SH-SY5Y (cell line): ENCODE data around the gene TINAGL1.

Experiments used
- GATA2 ChIP-seq: IDR thresholded peaks from 2 replicates; pipeline ENCODE4 v1.6.1; 2011; ENCODE audit warnings: mild to moderate bottlenecking, low read depth, low read length
- GATA3 ChIP-seq: IDR thresholded peaks from 2 replicates; pipeline ENCODE4 v1.6.1; 2011; ENCODE audit warnings: low read depth, mild to moderate bottlenecking, low read length, moderate library complexity

Gene TINAGL1

DNA sequence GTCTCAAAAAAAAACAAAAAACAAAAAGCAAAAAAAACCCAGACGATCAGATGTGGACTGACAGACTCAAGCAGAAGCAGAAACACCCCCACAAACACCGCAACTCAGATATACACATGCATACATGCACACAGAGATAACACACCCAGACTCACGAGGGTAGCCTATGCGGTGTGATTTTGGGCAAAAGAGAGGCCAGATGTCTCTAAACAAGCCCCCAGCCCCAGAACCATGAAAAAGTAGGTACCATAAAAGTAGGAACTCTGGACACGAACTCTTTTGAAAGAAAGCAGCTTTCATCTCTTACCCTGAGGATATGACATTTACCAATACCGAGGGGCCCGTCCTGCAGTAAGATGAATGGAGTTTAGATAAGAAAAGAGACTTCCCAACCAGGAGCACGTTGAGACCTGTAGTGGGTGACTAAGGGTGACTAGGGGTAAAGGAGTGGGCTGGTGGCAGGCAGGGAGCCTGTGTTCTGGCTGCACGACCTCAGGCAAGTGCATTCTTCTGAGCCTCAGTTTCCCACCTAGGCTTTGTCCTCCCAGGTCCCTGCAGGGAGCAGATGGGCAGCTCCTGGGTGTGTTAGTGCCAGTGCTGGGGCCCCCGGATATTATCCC lies 1.5 kb upstream of the TINAGL1 start:
- TF ChIP-seq GATA2 (no peak), GATA3 (no peak)

- TF ChIP-seq GATA2 (no peak), GATA3 (no peak)
Measured at GRCh38 chr1:31575369-31576140, 760 bp upstream of the TINAGL1 start.

GRCh38 chr1:31576743-31577455 lies 584 bp downstream of the TINAGL1 start:
- TF ChIP-seq GATA3 (no peak), GATA2 (no peak)

- no peak for TF ChIP-seq GATA3
- no peak for TF ChIP-seq GATA2
Measured at GRCh38 chr1:31577515-31578192, 1.3 kb downstream of the TINAGL1 start.

DNA sequence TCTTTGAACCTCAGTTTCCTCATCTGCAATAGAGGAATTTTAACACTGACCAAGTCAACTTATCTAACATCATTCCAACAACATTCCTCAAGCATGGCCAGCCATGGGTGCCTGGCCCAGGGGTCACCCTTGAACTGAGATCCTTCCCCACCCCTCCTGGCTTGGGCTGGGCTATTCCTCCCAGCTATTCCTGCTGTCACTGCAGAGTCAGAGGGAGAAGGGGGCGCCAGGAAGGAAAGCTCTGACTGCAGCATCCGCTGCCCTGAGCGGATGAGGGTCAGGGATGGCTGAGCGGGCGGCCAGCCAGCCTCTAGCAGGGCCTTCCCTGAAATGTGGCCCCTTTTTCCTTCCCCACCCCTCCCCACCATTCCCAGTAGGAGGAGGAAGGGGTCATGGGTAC lies 3.1 kb downstream of the TINAGL1 start:
- no peak for TF ChIP-seq GATA3
- no peak for TF ChIP-seq GATA2

- no peak for TF ChIP-seq GATA3
- no peak for TF ChIP-seq GATA2
Measured at GRCh38 chr1:31580513-31580870, 4.2 kb downstream of the TINAGL1 start.

DNA sequence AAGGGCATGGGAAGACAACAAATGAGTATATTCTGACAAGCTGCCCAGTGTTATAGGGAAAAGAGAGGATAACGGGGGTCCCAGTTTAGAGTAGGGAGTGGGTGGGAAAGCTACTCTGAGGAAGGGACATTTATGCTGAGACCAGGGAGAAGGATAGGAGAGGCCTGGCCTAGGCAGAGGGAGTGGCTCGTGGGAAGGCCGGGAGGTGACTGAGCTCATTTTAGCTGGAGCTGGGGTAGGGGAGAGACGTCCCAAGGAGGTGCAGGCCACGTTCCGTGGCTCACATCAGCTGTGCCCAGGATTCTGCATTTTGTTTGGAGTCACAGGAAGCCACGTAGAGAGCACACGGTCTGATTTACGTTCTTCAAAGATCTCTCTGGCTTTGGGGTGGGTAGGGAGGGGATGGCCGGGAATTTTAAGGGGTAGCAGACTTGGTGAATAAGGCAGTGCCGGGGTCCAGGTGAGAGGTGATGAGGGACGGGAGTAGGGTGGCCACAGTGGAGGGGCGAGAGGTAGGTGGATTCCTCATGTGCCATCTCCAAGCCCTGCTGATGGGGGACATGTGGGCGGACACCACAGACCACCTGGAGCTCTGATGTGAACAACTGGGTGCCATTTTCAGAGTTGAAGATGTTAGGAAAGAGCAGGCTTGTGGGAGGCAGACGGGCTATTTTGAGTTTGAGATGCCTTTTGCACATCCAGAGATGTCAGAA lies 4.7 kb downstream of the TINAGL1 start:
- TF ChIP-seq GATA3 (no peak), GATA2 (no peak)

GRCh38 chr1:31581821-31582810 lies 5.8 kb downstream of the TINAGL1 start:
- TF ChIP-seq GATA3: no peak

DNA sequence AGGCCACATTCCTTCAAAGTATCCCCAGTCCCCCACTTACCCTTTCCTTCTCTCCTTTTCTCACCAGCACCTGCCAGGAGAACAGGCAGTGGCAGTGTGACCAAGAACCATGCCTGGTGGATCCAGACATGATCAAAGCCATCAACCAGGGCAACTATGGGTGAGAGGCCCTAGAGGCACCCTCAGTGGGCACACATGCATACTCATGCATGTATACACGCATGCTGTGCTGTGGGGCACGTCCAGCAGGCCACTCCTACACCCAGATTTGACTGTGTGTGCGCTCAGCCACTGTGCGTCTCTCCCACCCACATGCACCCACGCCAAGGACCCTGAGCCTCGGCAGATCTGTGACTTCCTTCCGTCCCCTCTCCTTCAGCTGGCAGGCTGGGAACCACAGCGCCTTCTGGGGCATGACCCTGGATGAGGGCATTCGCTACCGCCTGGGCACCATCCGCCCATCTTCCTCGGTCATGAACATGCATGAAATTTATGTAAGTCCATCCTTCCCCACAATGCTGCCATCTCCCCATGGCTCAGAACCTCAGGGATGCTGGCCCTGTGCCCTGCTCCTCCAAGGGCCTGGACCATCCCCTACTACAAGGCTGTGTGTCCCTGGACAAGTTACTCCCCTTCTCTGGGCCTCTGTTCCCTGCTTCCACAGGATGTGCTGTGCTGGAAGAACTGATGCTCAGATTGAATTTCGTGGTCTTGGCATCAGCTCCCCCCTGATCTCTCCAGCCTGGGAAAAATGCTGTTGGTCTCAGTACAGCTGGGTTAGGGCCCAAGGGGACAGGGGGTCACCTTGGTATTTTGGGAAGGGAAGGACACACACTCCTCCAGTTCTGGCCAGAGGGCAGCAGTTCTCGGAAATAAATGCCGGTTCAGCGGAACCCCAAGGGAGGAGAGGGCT lies 7.0 kb downstream of the TINAGL1 start:
- no peak for TF ChIP-seq GATA2
- TF ChIP-seq GATA3: no peak

- TF ChIP-seq GATA2 (no peak), GATA3 (no peak)
Measured at GRCh38 chr1:31583995-31584868, 7.9 kb downstream of the TINAGL1 start.
